Adrenal gland (tissue), 5 donors: ENCODE measurements around the gene ZCCHC14.
"Not testable (repeated sequence)": the region's sequence is repeated elsewhere in the genome, so short reads cannot be mapped to it uniquely, and the experiment has no call there.

Source experiments
- POLR2A ChIP-seq, 2 donors: fragments of 450-650 bp; IDR thresholded peaks; one replicate each; pipeline ENCODE4 v1.6.1; 2017; ENCODE audit warnings: antibody characterized with exemption in 2 of 2, mild to moderate bottlenecking in 2 of 2, moderate library complexity in 1 of 2
- TF ChIP-seq, protein P1 (sequence below), 6 experiments: fragments of 450-650 bp in 4 of 6; fragments of 200-600 bp in 2 of 6; sonication (generic) in 1 of 6; IDR thresholded peaks; 1 replicate in 5 of 6; 2 replicates in 1 of 6; pipeline versions ENCODE4 v1.5.1 to v1.8.0; 2016 to 2021; ENCODE audit warnings: antibody characterized with exemption in 6 of 6, mild to moderate bottlenecking in 2 of 6, moderate library complexity in 1 of 6
- donor health status: DM: no; HTN: no; CAD: no.

DNA sequence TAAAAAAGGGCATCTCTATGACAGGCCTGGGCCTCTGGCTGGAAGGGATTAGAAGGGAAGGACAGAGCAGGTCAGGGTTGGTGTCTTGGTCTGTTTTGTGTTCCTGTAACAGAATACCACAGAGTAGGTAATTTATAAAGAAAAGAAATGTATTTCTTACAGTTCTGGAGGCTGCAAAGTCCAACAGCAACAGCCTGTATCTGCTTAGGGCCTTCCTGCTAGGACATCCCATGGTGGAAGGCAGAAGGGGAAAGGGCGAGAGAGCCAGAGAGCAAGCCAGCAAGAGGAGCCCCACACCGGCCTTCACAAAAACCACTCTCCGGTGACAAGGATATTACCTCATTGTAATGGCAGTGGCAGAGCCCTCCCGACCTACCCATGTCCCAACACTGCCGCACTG, 11.1 kb downstream of the ZCCHC14 start:
- TF ChIP-seq, protein P1, sequence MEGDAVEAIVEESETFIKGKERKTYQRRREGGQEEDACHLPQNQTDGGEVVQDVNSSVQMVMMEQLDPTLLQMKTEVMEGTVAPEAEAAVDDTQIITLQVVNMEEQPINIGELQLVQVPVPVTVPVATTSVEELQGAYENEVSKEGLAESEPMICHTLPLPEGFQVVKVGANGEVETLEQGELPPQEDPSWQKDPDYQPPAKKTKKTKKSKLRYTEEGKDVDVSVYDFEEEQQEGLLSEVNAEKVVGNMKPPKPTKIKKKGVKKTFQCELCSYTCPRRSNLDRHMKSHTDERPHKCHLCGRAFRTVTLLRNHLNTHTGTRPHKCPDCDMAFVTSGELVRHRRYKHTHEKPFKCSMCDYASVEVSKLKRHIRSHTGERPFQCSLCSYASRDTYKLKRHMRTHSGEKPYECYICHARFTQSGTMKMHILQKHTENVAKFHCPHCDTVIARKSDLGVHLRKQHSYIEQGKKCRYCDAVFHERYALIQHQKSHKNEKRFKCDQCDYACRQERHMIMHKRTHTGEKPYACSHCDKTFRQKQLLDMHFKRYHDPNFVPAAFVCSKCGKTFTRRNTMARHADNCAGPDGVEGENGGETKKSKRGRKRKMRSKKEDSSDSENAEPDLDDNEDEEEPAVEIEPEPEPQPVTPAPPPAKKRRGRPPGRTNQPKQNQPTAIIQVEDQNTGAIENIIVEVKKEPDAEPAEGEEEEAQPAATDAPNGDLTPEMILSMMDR (IDR thresholded peaks at IDR 0.05), result not testable (repeated sequence)
- TF ChIP-seq POLR2A (IDR thresholded peaks at IDR 0.05), result not testable (repeated sequence)
